GM18505 (cell line): ENCODE measurements around the gene KASH5.
A peak's percentile ranks its signal among the peaks of the same experiment; 100 is the strongest.

Experiments
- ATAC-seq: cut with Tn5 transposase; IDR thresholded peaks from one replicate; pipeline ENCODE4 v1.9.1; 2021; ENCODE audit not compliant: unreplicated experiment
- POLR2A ChIP-seq: IDR thresholded peaks from 4 replicates; pipeline ENCODE4 v1.6.1; 2011; ENCODE audit warnings: borderline replicate concordance; ENCODE audit not compliant: insufficient read depth, insufficient read length; ENCODE audit errors: extremely low read depth

Gene KASH5, protein sequence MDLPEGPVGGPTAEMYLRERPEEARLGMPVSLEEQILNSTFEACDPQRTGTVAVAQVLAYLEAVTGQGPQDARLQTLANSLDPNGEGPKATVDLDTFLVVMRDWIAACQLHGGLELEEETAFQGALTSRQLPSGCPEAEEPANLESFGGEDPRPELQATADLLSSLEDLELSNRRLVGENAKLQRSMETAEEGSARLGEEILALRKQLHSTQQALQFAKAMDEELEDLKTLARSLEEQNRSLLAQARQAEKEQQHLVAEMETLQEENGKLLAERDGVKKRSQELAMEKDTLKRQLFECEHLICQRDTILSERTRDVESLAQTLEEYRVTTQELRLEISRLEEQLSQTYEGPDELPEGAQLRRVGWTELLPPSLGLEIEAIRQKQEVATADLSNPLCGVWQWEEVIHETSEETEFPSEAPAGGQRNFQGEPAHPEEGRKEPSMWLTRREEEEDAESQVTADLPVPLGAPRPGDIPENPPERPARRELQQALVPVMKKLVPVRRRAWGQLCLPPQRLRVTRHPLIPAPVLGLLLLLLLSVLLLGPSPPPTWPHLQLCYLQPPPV

DNA sequence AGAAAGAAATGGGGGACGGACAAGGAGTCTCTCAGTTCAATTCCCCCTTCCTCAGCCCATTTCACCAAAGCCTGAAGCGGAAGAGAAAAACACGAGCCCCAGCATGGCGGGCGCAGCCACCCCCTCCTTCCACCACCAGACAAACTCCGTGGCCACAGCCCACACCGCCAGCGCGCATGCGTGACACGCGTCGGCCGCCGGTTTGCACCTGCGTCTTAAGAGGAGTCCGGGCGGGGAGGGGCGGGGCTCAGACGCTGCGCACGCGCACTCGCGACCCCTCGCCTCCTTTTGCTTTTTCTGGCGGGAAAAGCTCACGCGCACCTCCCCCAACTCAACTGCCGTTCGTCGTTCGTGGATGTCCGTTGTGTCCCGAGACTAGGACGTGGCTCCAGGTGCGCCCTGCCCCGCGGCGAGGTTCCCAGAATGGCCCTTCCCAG, at the start of gene KASH5:
Gene KASH5 (plus strand): TSS at position 314 of the 437 bp plus-strand sequence. CDS start 2,635 bp downstream, outside the sequence.
- peak; percentile 54 for TF ChIP-seq POLR2A

DNA sequence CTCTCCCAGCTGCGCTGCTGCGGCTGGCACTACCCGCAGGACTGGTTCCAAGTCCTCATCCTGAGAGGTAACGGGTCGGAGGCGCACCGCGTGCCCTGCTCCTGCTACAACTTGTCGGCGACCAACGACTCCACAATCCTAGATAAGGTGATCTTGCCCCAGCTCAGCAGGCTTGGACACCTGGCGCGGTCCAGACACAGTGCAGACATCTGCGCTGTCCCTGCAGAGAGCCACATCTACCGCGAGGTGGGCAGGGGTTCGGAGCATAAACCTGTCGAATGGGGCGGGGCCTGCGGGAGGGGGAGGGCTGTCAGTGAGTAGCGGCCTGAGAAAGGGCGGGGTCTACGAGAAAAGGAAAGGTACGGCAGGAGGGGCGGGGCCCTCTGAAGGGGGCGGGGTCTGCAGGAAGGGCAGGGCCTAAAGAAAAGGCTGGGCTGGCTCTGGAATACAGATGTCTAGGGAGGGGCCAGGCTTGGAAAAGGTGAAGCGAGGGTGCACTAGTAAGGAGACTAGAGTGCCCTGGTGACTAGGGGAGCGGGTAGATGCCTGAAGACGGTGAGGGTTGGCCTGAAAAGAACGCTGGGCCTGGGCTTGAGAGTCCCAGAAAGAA, 49.3 kb upstream of the KASH5 start:
- TF ChIP-seq POLR2A = no peak
- ATAC-seq = no peak

More for the DNA sequence above, at the start of gene KASH5:
- no peak for ATAC-seq

GRCh38 chr19:49339301-49340068, 48.6 kb upstream of the KASH5 start:
- TF ChIP-seq POLR2A = no peak
- ATAC-seq = no peak

DNA sequence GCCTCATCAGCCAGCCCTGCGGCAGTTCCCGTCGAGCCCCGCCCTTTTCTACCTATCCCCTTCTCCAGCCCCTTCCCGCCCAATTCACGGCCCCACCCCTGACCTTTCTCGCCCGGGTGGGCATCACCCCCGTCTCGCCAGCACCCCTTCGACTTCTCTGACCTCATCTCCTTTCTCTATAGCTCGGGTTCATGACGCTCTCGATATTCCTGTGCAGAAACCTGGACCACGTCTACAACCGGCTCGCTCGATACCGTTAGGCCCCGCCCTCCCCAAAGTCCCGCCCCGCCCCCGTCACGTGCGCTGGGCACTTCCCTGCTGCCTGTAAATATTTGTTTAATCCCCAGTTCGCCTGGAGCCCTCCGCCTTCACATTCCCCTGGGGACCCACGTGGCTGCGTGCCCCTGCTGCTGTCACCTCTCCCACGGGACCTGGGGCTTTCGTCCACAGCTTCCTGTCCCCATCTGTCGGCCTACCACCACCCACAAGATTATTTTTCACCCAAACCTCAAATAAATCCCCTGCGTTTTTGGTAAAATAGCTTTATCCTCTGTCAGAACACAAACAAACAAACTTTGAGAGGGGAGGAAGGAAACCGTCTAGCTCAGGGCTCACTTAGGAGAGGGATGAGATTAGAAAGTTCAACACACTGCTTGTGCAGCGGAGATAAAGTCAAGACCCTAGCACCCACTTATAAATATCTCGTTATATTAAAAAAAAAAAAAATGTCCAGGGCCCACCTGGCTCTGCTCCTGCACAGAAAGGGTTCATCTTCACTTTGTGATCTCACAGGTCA, 47.8 kb upstream of the KASH5 start:
- peak; percentile 52 for ATAC-seq
- no peak for TF ChIP-seq POLR2A

- peak; percentile 52 for TF ChIP-seq POLR2A
- no peak for ATAC-seq
Observed at GRCh38 chr19:49340865-49341718, 47.0 kb upstream of the KASH5 start.

- no peak for TF ChIP-seq POLR2A
- ATAC-seq = no peak
Observed at GRCh38 chr19:49342291-49342721, 45.7 kb upstream of the KASH5 start.

DNA sequence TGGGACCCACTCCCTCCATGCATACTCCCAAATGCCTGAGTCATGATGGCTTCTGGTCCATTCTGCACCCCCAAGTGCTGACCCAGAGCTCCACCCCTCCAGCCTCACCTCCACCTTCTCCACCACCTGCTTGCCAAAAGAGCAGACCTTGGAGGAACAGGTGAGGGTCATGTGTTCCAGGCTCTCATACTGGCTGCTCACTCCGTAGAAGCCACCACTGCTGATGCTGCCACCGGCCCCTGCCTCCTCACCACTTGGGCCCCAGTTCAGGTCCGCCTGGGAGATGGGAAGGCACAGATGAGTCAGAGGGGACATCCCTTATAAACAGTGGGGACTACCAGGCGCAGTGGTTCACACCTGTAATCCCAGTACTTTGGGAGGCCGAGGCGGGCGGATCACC, 44.9 kb upstream of the KASH5 start:
- no peak for ATAC-seq
- TF ChIP-seq POLR2A = no peak

GRCh38 chr19:49344505-49345423, 43.3 kb upstream of the KASH5 start:
- no peak for TF ChIP-seq POLR2A
- ATAC-seq = no peak

DNA sequence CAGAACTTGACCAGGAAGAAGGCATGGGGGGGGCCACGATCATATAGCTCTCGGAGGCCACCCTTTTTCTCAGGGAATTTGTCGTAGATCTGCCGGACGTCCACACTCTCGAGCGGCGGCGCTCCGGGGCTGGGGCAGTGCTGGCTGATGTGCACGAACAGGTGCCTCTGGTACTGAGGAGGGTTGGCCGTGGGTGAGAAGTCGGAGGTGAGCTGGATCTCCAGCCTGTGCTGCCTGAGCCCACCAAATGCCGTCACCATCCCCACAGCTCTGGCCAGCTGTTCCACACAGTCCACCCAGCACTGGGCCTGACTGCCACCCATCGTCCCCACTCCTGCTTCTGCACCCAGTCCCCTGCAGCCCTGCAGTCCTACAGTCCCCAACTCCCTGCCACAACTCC, 40.9 kb upstream of the KASH5 start:
- TF ChIP-seq POLR2A = no peak
- ATAC-seq = no peak

DNA sequence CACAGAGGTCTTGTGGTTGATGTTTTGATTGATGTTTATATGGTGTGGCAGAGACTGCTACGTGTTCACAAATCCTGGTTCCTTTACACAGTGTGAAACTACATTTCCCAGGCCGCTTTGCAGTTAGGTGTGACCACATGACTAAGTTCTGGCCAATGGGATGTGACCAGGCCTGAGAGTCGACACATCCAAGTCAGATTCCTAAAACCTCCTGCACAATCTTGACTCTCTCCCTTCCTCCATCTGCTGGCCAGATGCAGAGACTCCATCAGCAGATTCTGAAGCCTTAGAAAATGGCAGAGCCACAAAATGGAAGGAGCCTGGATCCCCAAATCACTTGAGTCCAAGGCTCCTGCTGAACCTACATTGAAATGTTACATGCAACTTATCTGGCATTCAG, 40.2 kb upstream of the KASH5 start:
- TF ChIP-seq POLR2A = no peak
- ATAC-seq = no peak
